ENCODE measurements around the gene MAP3K1. TPM values are rescaled to one million over a fixed set of nuclear protein-coding genes. Genes with fewer than 3 reads are reported as not detected.

Gene MAP3K1
- total and polyA plus RNA-seq, 2 experiments from 2014 or later: 9.5 to 14.4 TPM

DNA sequence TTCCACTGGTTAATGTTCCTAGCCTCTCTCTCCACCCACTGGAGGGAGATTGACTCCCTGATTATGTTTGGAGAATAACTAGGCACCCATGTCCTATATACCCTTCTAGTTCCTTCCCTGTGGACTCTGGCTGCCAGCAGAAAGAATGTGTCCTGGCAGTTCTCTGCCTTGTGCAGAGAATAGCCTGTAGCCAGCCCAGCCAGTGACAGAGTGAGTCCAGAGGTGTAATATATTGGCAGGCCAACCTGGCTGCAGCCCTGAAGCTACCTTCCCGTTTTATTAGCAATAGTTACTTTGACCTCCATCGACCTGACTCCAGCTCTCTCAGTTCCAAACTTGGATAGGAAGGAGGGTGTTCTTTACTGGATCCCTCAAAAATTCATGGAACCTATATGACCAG lies 102.2 kb downstream of the MAP3K1 start:
- Histone ChIP-seq H3K27me3 (ENCODE audit: insufficient read depth) (no peaks in the 10 kb centered on the region), H3K4me1 (ENCODE audit: insufficient read depth) (no peaks in the 10 kb centered on the region), H3K9me2 (ENCODE audit: insufficient read depth) (no peaks in the 10 kb centered on the region), H3K79me2 (replicated peaks; ENCODE audit: insufficient read depth) (no peaks in the 10 kb centered on the region), H4K20me1 (replicated peaks; ENCODE audit: insufficient read depth) (no peaks in the 10 kb centered on the region), H3F3A (replicated peaks; ENCODE audit: low read depth) (no peaks in the 10 kb centered on the region), H3K4me3 (no peak overlapping the region), H3K36me3 (ENCODE audit: insufficient read depth) (peaks cover 8% of the 10 kb centered on the region), H3K27ac (ENCODE audit: low read depth) (no peak overlapping the region; the same call in 1 of the 2 replicates), H3K4me2 (no peak overlapping the region), H2AFZ (no peak overlapping the region)
- TF ChIP-seq, protein P1, sequence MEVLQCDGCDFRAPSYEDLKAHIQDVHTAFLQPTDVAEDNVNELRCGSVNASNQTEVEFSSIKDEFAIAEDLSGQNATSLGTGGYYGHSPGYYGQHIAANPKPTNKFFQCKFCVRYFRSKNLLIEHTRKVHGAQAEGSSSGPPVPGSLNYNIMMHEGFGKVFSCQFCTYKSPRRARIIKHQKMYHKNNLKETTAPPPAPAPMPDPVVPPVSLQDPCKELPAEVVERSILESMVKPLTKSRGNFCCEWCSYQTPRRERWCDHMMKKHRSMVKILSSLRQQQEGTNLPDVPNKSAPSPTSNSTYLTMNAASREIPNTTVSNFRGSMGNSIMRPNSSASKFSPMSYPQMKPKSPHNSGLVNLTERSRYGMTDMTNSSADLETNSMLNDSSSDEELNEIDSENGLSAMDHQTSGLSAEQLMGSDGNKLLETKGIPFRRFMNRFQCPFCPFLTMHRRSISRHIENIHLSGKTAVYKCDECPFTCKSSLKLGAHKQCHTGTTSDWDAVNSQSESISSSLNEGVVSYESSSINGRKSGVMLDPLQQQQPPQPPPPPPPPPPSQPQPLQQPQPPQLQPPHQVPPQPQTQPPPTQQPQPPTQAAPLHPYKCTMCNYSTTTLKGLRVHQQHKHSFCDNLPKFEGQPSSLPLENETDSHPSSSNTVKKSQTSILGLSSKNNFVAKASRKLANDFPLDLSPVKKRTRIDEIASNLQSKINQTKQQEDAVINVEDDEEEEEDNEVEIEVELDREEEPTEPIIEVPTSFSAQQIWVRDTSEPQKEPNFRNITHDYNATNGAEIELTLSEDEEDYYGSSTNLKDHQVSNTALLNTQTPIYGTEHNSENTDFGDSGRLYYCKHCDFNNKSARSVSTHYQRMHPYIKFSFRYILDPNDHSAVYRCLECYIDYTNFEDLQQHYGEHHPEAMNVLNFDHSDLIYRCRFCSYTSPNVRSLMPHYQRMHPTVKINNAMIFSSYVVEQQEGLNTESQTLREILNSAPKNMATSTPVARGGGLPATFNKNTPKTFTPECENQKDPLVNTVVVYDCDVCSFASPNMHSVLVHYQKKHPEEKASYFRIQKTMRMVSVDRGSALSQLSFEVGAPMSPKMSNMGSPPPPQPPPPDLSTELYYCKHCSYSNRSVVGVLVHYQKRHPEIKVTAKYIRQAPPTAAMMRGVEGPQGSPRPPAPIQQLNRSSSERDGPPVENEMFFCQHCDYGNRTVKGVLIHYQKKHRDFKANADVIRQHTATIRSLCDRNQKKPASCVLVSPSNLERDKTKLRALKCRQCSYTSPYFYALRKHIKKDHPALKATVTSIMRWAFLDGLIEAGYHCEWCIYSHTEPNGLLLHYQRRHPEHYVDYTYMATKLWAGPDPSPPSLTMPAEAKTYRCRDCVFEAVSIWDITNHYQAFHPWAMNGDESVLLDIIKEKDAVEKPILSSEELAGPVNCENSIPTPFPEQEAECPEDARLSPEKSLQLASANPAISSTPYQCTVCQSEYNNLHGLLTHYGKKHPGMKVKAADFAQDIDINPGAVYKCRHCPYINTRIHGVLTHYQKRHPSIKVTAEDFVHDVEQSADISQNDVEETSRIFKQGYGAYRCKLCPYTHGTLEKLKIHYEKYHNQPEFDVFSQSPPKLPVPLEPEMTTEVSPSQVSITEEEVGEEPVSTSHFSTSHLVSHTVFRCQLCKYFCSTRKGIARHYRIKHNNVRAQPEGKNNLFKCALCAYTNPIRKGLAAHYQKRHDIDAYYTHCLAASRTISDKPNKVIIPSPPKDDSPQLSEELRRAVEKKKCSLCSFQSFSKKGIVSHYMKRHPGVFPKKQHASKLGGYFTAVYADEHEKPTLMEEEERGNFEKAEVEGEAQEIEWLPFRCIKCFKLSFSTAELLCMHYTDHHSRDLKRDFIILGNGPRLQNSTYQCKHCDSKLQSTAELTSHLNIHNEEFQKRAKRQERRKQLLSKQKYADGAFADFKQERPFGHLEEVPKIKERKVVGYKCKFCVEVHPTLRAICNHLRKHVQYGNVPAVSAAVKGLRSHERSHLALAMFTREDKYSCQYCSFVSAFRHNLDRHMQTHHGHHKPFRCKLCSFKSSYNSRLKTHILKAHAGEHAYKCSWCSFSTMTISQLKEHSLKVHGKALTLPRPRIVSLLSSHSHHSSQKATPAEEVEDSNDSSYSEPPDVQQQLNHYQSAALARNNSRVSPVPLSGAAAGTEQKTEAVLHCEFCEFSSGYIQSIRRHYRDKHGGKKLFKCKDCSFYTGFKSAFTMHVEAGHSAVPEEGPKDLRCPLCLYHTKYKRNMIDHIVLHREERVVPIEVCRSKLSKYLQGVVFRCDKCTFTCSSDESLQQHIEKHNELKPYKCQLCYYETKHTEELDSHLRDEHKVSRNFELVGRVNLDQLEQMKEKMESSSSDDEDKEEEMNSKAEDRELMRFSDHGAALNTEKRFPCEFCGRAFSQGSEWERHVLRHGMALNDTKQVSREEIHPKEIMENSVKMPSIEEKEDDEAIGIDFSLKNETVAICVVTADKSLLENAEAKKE (CRISPR knock-in tag; IDR thresholded peaks at IDR 0.05): no peak
- no peak for TF ChIP-seq ZNF114 (CRISPR knock-in tag; IDR thresholded peaks at IDR 0.05)
- no peak for TF ChIP-seq ZNF331 (CRISPR knock-in tag; IDR thresholded peaks at IDR 0.05; ENCODE audit: low read depth)
- no peak for TF ChIP-seq STAT1 (IDR thresholded peaks at IDR 0.05; ENCODE audit: unreplicated experiment)
- TF ChIP-seq EZH2 (IDR thresholded peaks at IDR 0.05; ENCODE audit: low read depth, unreplicated experiment): no peak
- TF ChIP-seq CREB1 (CRISPR knock-in tag; IDR thresholded peaks at IDR 0.05; ENCODE audit: low read depth): no peak
- DNase-seq (ENCODE audit: low spot score): no peak
- peak; percentile 50 for ATAC-seq
- H3K27ac Mint-ChIP-seq: no peak overlapping the region
- H3K4me3 Mint-ChIP-seq: no peak overlapping the region
- no peaks in the 10 kb centered on the region for H3K27me3 Mint-ChIP-seq (ENCODE audit: insufficient read depth, low read depth, poor library complexity)
- peaks cover 31% of the 10 kb centered on the region for H3K36me3 Mint-ChIP-seq (ENCODE audit: low read depth)
- peaks cover 10% of the 10 kb centered on the region for H3K4me1 Mint-ChIP-seq
- H3K9me3 Mint-ChIP-seq: peaks cover under 1% of the 10 kb centered on the region; the same call in 2 of the 3 replicates

DNA sequence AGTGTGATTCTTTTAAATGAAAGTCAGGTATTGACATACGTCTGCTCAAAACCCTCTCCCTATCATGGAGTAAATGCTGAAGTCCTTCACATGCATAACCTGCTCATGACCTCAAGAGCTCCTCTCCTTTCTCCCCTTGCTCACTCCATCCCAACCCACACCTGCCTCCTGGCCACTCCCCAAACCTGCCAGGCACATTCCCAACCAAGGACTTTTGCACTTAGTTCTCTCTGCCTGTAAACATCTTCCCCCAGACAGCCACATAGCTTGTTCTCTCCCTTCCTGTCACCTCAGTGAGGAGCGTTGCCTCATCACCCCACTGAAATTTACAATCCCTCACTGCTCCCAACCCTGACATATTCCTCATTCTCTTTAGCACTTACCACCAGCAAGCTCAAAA lies 102.7 kb downstream of the MAP3K1 start:
- 0 out of 2 replicates have a peak overlapping the region, but pooled peaks have one; percentile 21 for H3K27ac ChIP-seq (ENCODE audit: low read depth)
- peak; percentile 41 for DNase-seq (ENCODE audit: low spot score)
- no peak overlapping the region; the same call in 1 of the 2 replicates for H3K27ac Mint-ChIP-seq
- TF ChIP-seq ZNF114 (CRISPR knock-in tag; IDR thresholded peaks at IDR 0.05) (no peak), EZH2phosphoT487 (IDR thresholded peaks at IDR 0.05; ENCODE audit: unreplicated experiment) (no peak), STAT1 (IDR thresholded peaks at IDR 0.05; ENCODE audit: unreplicated experiment) (no peak), ZNF331 (CRISPR knock-in tag; IDR thresholded peaks at IDR 0.05; ENCODE audit: low read depth) (no peak), NANOG (IDR thresholded peaks at IDR 0.05; ENCODE audit: borderline replicate concordance) (no peak), EZH2 (IDR thresholded peaks at IDR 0.05; ENCODE audit: low read depth, unreplicated experiment) (no peak)
- TF ChIP-seq, protein P2, sequence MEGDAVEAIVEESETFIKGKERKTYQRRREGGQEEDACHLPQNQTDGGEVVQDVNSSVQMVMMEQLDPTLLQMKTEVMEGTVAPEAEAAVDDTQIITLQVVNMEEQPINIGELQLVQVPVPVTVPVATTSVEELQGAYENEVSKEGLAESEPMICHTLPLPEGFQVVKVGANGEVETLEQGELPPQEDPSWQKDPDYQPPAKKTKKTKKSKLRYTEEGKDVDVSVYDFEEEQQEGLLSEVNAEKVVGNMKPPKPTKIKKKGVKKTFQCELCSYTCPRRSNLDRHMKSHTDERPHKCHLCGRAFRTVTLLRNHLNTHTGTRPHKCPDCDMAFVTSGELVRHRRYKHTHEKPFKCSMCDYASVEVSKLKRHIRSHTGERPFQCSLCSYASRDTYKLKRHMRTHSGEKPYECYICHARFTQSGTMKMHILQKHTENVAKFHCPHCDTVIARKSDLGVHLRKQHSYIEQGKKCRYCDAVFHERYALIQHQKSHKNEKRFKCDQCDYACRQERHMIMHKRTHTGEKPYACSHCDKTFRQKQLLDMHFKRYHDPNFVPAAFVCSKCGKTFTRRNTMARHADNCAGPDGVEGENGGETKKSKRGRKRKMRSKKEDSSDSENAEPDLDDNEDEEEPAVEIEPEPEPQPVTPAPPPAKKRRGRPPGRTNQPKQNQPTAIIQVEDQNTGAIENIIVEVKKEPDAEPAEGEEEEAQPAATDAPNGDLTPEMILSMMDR (conservative IDR thresholded peaks at IDR 0.05; ENCODE audit: low read depth in 2 of 2): no peak

More for the DNA sequence above, 102.7 kb downstream of the MAP3K1 start:
- H3K4me2 ChIP-seq: no peak overlapping the region
- no peaks in the 10 kb centered on the region for H3K4me1 ChIP-seq (ENCODE audit: insufficient read depth)
- no peaks in the 10 kb centered on the region for H3K9me2 ChIP-seq (ENCODE audit: insufficient read depth)
- no peaks in the 10 kb centered on the region for H3F3A ChIP-seq (replicated peaks; ENCODE audit: low read depth)
- no peak overlapping the region for H2AFZ ChIP-seq
- no peaks in the 10 kb centered on the region for H3K79me2 ChIP-seq (replicated peaks; ENCODE audit: insufficient read depth)
- no peaks in the 10 kb centered on the region for H4K20me1 ChIP-seq (replicated peaks; ENCODE audit: insufficient read depth)
- H3K4me3 ChIP-seq: no peak overlapping the region
- Mint-ChIP-seq H3K4me3 (no peak overlapping the region), H3K4me1 (peaks cover 10% of the 10 kb centered on the region), H3K27me3 (ENCODE audit: insufficient read depth, low read depth, poor library complexity) (no peaks in the 10 kb centered on the region), H3K36me3 (ENCODE audit: low read depth) (peaks cover 31% of the 10 kb centered on the region), H3K9me3 (peaks cover 6% of the 10 kb centered on the region; the same call in 2 of the 3 replicates)
- peak; percentile 85 for ATAC-seq
- H3K27me3 ChIP-seq (ENCODE audit: insufficient read depth): no peaks in the 10 kb centered on the region
- H3K36me3 ChIP-seq (ENCODE audit: insufficient read depth): peaks cover 13% of the 10 kb centered on the region

All from GM23338 (cell line).